Astrocyte (in vitro differentiated cells and primary cell): Measurements from ENCODE around the gene COG5.

Experiments
- CTCF ChIP-seq: IDR thresholded peaks from 2 replicates; pipeline ENCODE4 v1.5.1; 2011; ENCODE audit warnings: low read depth, mild to moderate bottlenecking, inconsistent platforms, low read length, moderate library complexity; ENCODE audit not compliant: insufficient read depth
- EZH2 ChIP-seq: IDR thresholded peaks from 2 replicates; pipeline ENCODE4 v1.6.1; 2012; ENCODE audit warnings: mild to moderate bottlenecking, low read length, inconsistent platforms; ENCODE audit not compliant: insufficient read depth

DNA sequence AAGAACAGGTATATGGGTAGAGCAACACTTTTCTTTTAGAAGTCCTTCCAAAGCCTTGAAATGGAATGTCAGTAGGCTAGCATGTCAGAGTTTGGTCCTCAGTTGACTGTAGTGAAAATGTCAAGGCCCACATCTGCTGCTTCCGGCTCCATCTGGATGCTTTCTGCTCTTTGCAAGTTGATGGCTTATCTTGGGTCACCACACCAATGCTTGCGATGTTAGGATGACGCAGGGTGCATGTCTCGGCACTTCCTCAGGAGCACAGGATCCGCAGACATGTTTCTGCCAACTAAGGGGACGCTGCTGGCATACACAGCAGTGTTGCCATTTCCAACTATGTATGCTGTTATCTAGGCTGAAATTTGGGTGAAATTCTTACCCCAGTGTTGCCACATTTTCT, 408.9 kb downstream of the COG5 start:
- no peak for TF ChIP-seq CTCF
- TF ChIP-seq EZH2, result no peak
